Measurements from ENCODE around the gene RCAN2.

The RCAN2 gene

GRCh38 chr6:46491201-46491627, at the start of gene RCAN2:
Gene RCAN2 (minus strand): TSS chr6:46491449.
- Histone ChIP-seq H3K36me3 (no peaks in the 10 kb centered on the region), H3K4me1 (ENCODE audit: control insufficient read depth in 1 of 2, insufficient read depth in 1 of 2, low read depth in 1 of 2, low read length in 1 of 2) (peaks cover 6 to 10% of the 10 kb centered on the region in 2 experiments), H3K27me3 (peaks cover 98% of the 10 kb centered on the region), H3K27ac (no peak within 1 kb of the TSS), H3K9me3 (no peaks in the 10 kb centered on the region), H3K4me3 (ENCODE audit: low read depth in 1 of 2, low read length in 1 of 2) (no peak within 1 kb of the TSS)
- TF ChIP-seq CTCF (IDR thresholded peaks at IDR 0.05), result no peak

GRCh38 chr6:46539866-46540265, 48.6 kb upstream of the RCAN2 start:
- H3K27me3 ChIP-seq, result no peaks in the 10 kb centered on the region

GRCh38 chr6:46538800-46539480, 47.7 kb upstream of the RCAN2 start:
- TF ChIP-seq CTCF (IDR thresholded peaks at IDR 0.05), result no peak
- Histone ChIP-seq H3K36me3 (no peaks in the 10 kb centered on the region), H3K4me1 (ENCODE audit: control insufficient read depth in 1 of 2, insufficient read depth in 1 of 2, low read depth in 1 of 2, low read length in 1 of 2) (no peaks in the 10 kb centered on the region), H3K27me3 (no peaks in the 10 kb centered on the region), H3K4me3 (ENCODE audit: low read depth in 1 of 2, low read length in 1 of 2) (no peak overlapping the region), H3K27ac (no peak overlapping the region), H3K9me3 (no peaks in the 10 kb centered on the region)

More at GRCh38 chr6:46539866-46540265, 48.6 kb upstream of the RCAN2 start:
- Histone ChIP-seq H3K36me3 (no peaks in the 10 kb centered on the region), H3K4me1 (ENCODE audit: control insufficient read depth in 1 of 2, insufficient read depth in 1 of 2, low read depth in 1 of 2, low read length in 1 of 2) (no peaks in the 10 kb centered on the region), H3K4me3 (ENCODE audit: low read depth in 1 of 2, low read length in 1 of 2) (no peak overlapping the region), H3K27ac (no peak overlapping the region), H3K9me3 (no peaks in the 10 kb centered on the region)
- no peak for TF ChIP-seq CTCF (IDR thresholded peaks at IDR 0.05)

GRCh38 chr6:46530896-46531295, 39.6 kb upstream of the RCAN2 start:
- no peak for TF ChIP-seq CTCF (IDR thresholded peaks at IDR 0.05)
- H3K36me3 ChIP-seq, result no peaks in the 10 kb centered on the region
- H3K4me1 ChIP-seq (ENCODE audit: control insufficient read depth in 1 of 2, insufficient read depth in 1 of 2, low read depth in 1 of 2, low read length in 1 of 2), result no peaks in the 10 kb centered on the region
- H3K27me3 ChIP-seq, result no peaks in the 10 kb centered on the region
- no peaks in the 10 kb centered on the region for H3K9me3 ChIP-seq
- H3K4me3 ChIP-seq (ENCODE audit: low read depth in 1 of 2, low read length in 1 of 2), result no peak overlapping the region
- no peak overlapping the region for H3K27ac ChIP-seq

- Histone ChIP-seq H3K4me1 (ENCODE audit: control insufficient read depth in 1 of 2, insufficient read depth in 1 of 2, low read depth in 1 of 2, low read length in 1 of 2) (no peaks in the 10 kb centered on the region), H3K27ac (no peak overlapping the region), H3K27me3 (no peaks in the 10 kb centered on the region), H3K36me3 (no peaks in the 10 kb centered on the region), H3K4me3 (ENCODE audit: low read depth in 1 of 2, low read length in 1 of 2) (no peak overlapping the region), H3K9me3 (no peaks in the 10 kb centered on the region)
- TF ChIP-seq CTCF (IDR thresholded peaks at IDR 0.05), result no peak
Measured at GRCh38 chr6:46528961-46529750, 37.9 kb upstream of the RCAN2 start.
